ENCODE measurements around the gene SUSD3. TPM values are rescaled to one million over a fixed set of nuclear protein-coding genes. Genes with fewer than 3 reads are reported as not detected.

Gene SUSD3
- total and polyA plus RNA-seq, 2 donors from 2014 or later: 12.2 to 34.6 TPM

DNA sequence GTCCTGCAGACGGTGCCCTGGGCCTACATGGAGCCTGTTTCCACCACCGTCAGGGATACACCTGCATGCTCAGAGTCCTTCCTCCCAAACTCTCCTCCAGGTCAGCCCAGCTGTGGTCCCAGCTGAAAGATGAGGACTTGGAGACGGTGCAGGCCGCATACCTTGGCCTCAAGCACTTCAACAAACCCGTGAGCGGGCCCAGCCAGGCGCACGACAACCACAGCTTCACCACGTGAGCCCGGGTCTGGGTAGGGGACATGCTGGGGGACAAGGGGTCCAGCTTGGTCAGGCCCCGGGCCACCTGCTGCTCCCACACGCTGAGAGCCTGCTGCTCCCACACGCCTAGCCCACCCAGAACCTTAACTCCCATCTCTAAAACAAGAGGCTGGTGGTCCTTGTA lies 20.9 kb downstream of the SUSD3 start:
- peak in 2 of 5 donors; percentile 31 to 53 for DNase-seq
- no peaks in the 10 kb centered on the region for H3K9me3 ChIP-seq (ENCODE audit: control insufficient read depth in 2 of 3, insufficient read depth in 1 of 3, low read length in 3 of 3)
- no peaks in the 10 kb centered on the region for H3K36me3 ChIP-seq (ENCODE audit: control insufficient read depth in 2 of 3, insufficient read depth in 3 of 3, low read length in 3 of 3)
- H3K4me1 ChIP-seq (ENCODE audit: control insufficient read depth in 2 of 3, insufficient read depth in 2 of 3, low read depth in 1 of 3, low read length in 3 of 3): no peaks in the 10 kb centered on the region
- TF ChIP-seq CTCF (IDR thresholded peaks at IDR 0.05; ENCODE audit: borderline replicate concordance, extremely low read depth, insufficient read depth): no peak
- no peak for FAIRE-seq
- intact Hi-C loops (cut with DNase I): no loop called here
- no peak overlapping the region for H3K9ac ChIP-seq (ENCODE audit: low read length in 3 of 3)
- H3K27ac ChIP-seq (ENCODE audit: low read depth in 2 of 2, low read length in 2 of 2): no peak overlapping the region
- no peak overlapping the region for H3K4me3 ChIP-seq (ENCODE audit: low read length in 3 of 3)
- H3K27me3 ChIP-seq (ENCODE audit: control insufficient read depth, insufficient read depth, low read length): no peaks in the 10 kb centered on the region

DNA sequence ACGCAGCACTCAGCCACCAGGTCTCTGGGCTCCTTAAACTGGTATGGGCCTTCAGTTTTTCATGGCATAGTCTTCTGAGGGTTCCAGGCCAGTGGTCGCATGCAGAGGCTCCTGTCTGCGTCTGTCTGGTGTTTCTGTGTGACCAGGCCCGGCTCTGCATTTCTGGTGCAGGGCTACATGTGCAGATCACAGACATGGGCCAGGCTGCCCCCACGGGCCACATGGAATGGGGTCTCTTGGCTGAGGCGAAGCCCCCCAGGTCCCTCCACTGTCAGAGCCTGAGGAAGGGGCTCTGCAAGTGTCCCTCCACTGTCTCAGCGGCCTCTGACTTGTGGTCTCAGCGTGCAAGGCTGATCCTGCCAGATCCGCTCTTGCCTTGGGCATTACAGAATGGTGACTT lies 21.9 kb downstream of the SUSD3 start:
- H3K4me3 ChIP-seq (ENCODE audit: low read length in 3 of 3): no peak overlapping the region
- H3K9me3 ChIP-seq (ENCODE audit: control insufficient read depth in 2 of 3, insufficient read depth in 1 of 3, low read length in 3 of 3): no peaks in the 10 kb centered on the region
- no peak for FAIRE-seq
- H3K9ac ChIP-seq (ENCODE audit: low read length in 3 of 3): no peak overlapping the region
- no peak overlapping the region for H3K27ac ChIP-seq (ENCODE audit: low read depth in 2 of 2, low read length in 2 of 2)
- intact Hi-C loops (cut with DNase I): no loop called here
- peak in 3 of 5 donors; percentile 7 to 60 (median 35) for DNase-seq
- no peaks in the 10 kb centered on the region for H3K27me3 ChIP-seq (ENCODE audit: control insufficient read depth, insufficient read depth, low read length)
- no peak for TF ChIP-seq CTCF (IDR thresholded peaks at IDR 0.05; ENCODE audit: borderline replicate concordance, extremely low read depth, insufficient read depth)
- H3K4me1 ChIP-seq (ENCODE audit: control insufficient read depth in 2 of 3, insufficient read depth in 2 of 3, low read depth in 1 of 3, low read length in 3 of 3): no peaks in the 10 kb centered on the region
- H3K36me3 ChIP-seq (ENCODE audit: control insufficient read depth in 2 of 3, insufficient read depth in 3 of 3, low read length in 3 of 3): no peaks in the 10 kb centered on the region

DNA sequence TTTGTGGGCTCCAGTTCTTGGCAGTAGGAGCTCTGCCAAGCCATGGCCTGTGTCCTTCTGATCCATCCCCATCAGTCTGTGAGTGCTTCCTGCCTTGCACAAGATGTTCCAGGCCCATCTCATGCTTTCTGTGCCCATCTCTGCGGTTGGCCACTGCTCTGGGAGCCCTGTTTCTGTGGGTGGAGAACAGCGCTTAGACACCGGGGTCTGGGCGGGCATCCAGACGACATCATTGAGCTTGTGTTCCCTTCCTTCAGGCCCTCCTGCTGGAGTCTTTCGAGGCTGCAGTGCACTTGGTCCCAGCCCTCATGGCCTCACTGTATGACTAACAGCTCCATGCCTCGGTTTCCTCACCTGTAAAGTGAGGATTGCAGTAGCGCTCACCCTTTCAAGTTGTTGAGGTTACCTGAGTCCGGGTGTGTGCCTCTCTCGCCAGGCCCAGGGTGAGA lies 22.6 kb downstream of the SUSD3 start:
- no peak for FAIRE-seq
- Histone ChIP-seq H3K4me3 (ENCODE audit: low read length in 3 of 3) (no peak overlapping the region), H3K27me3 (ENCODE audit: control insufficient read depth, insufficient read depth, low read length) (no peaks in the 10 kb centered on the region), H3K9me3 (ENCODE audit: control insufficient read depth in 2 of 3, insufficient read depth in 1 of 3, low read length in 3 of 3) (no peaks in the 10 kb centered on the region), H3K9ac (ENCODE audit: low read length in 3 of 3) (no peak overlapping the region), H3K4me1 (ENCODE audit: control insufficient read depth in 2 of 3, insufficient read depth in 2 of 3, low read depth in 1 of 3, low read length in 3 of 3) (no peaks in the 10 kb centered on the region), H3K27ac (ENCODE audit: low read depth in 2 of 2, low read length in 2 of 2) (no peak overlapping the region), H3K36me3 (ENCODE audit: control insufficient read depth in 2 of 3, insufficient read depth in 3 of 3, low read length in 3 of 3) (no peaks in the 10 kb centered on the region)
- peak in 2 of 5 donors; percentile 30 to 31 for DNase-seq
- TF ChIP-seq CTCF (IDR thresholded peaks at IDR 0.05; ENCODE audit: borderline replicate concordance, extremely low read depth, insufficient read depth): no peak
- intact Hi-C loops (cut with DNase I): no loop called here

- TF ChIP-seq CTCF (IDR thresholded peaks at IDR 0.05; ENCODE audit: borderline replicate concordance, extremely low read depth, insufficient read depth): no peak
- Histone ChIP-seq H3K4me1 (ENCODE audit: control insufficient read depth in 2 of 3, insufficient read depth in 2 of 3, low read depth in 1 of 3, low read length in 3 of 3) (no peaks in the 10 kb centered on the region), H3K9ac (ENCODE audit: low read length in 3 of 3) (no peak overlapping the region), H3K27ac (ENCODE audit: low read depth in 2 of 2, low read length in 2 of 2) (no peak overlapping the region), H3K9me3 (ENCODE audit: control insufficient read depth in 2 of 3, insufficient read depth in 1 of 3, low read length in 3 of 3) (no peaks in the 10 kb centered on the region), H3K27me3 (ENCODE audit: control insufficient read depth, insufficient read depth, low read length) (no peaks in the 10 kb centered on the region), H3K36me3 (ENCODE audit: control insufficient read depth in 2 of 3, insufficient read depth in 3 of 3, low read length in 3 of 3) (no peaks in the 10 kb centered on the region), H3K4me3 (ENCODE audit: low read length in 3 of 3) (no peak overlapping the region)
- FAIRE-seq (no peak), DNase-seq (peak in 2 of 5 donors; percentile 5 to 16)
- intact Hi-C loops (cut with DNase I): no loop called here
Measured at GRCh38 chr9:93081931-93082330, 23.4 kb downstream of the SUSD3 start.

Measured in kidney (tissue), 14 donors.